Calu3 (cell line): ENCODE data around the gene NYAP2. TPM values are rescaled to one million over a fixed set of nuclear protein-coding genes. Genes with fewer than 3 reads are reported as not detected.

ENCODE experiments used
- BruUV-seq: library from RNA; stranded (reverse); fragments of 400-500 nt; replicated peaks from 2 replicates; lab custom pipeline; 2021; lab: Mats Ljungman, UMichigan
- CTCF ChIA-PET: fragments of 300-600 bp; sonication (Branson Sonifier 250); formaldehyde crosslinking; loops from one replicate; lab custom pipeline; 2022; ENCODE audit warnings: antibody characterized with exemption; lab: Charles Lee
- DNase-seq: peaks from one replicate; pipeline ENCODE4 v3.0.0; 2022
- H3K27ac Mint-ChIP-seq: one replicate; pipeline ENCODE4 v1.8.0; 2022; ENCODE audit warnings: mixed read lengths; ENCODE audit not compliant: unreplicated experiment
- H3K27me3 Mint-ChIP-seq: one replicate; pipeline ENCODE4 v1.8.0; 2022; ENCODE audit warnings: mixed read lengths; ENCODE audit not compliant: unreplicated experiment
- H3K36me3 Mint-ChIP-seq: one replicate; pipeline ENCODE4 v1.8.0; 2022; ENCODE audit warnings: mild to moderate bottlenecking, moderate library complexity, mixed read lengths; ENCODE audit not compliant: insufficient read depth, unreplicated experiment
- H3K4me1 Mint-ChIP-seq: one replicate; pipeline ENCODE4 v1.8.0; 2022; ENCODE audit warnings: mild to moderate bottlenecking, low read depth, mixed read lengths; ENCODE audit not compliant: unreplicated experiment
- H3K4me3 Mint-ChIP-seq: one replicate; pipeline ENCODE4 v1.8.0; 2022; ENCODE audit warnings: mild to moderate bottlenecking, low read depth, moderate library complexity, mixed read lengths; ENCODE audit not compliant: unreplicated experiment
- H3K9me3 Mint-ChIP-seq: one replicate; pipeline ENCODE4 v1.8.0; 2022; ENCODE audit warnings: low read depth, mixed read lengths; ENCODE audit not compliant: unreplicated experiment
- intact Hi-C: fragments of 100-400 bp; cut with micrococcal nuclease; formaldehyde crosslinking; loops from one replicate; pipeline ENCODE4 v1.10.0; 2022; ENCODE audit not compliant: unreplicated experiment
- total RNA-seq: library from RNA; stranded (reverse); gene quantifications from 2 replicates; pipeline ENCODE4 v1.2.3, GENCODE V29; 2022
- TF ChIP-seq, protein P1 (sequence below): fragments of 200-600 bp; IDR thresholded peaks from one replicate; pipeline ENCODE4 v1.8.0; 2022; ENCODE audit warnings: antibody characterized with exemption; ENCODE audit not compliant: unreplicated experiment

The NYAP2 gene
- total RNA-seq, 1 experiment from 2014 or later = 0.07 TPM

DNA sequence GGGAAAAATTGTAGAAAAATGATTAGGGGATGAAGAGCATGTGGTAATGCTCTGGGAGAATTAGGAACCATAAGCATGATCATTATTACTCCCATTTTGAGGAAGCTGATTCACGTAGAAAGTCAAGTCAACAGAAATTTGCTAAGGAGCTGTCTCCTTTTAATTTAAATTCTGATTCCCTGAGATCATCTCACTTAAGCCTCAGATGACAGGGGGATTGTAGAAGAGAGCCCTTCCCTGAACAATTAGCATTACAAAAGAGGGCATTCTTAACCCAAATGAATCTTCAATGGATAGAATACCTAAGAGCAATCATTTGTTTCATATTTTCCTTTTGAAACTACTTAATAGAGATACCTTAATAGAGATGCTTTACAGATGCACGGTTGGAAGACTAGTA, 267.9 kb downstream of the NYAP2 start:
- H3K4me3 Mint-ChIP-seq = no peak overlapping the region
- intact Hi-C loops = no loop called here
- DNase-seq = no peak
- no TSS peak for BruUV-seq
- TF ChIP-seq, protein P1, sequence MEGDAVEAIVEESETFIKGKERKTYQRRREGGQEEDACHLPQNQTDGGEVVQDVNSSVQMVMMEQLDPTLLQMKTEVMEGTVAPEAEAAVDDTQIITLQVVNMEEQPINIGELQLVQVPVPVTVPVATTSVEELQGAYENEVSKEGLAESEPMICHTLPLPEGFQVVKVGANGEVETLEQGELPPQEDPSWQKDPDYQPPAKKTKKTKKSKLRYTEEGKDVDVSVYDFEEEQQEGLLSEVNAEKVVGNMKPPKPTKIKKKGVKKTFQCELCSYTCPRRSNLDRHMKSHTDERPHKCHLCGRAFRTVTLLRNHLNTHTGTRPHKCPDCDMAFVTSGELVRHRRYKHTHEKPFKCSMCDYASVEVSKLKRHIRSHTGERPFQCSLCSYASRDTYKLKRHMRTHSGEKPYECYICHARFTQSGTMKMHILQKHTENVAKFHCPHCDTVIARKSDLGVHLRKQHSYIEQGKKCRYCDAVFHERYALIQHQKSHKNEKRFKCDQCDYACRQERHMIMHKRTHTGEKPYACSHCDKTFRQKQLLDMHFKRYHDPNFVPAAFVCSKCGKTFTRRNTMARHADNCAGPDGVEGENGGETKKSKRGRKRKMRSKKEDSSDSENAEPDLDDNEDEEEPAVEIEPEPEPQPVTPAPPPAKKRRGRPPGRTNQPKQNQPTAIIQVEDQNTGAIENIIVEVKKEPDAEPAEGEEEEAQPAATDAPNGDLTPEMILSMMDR = no peak
- no peaks in the 10 kb centered on the region for H3K36me3 Mint-ChIP-seq
- no peaks in the 10 kb centered on the region for H3K4me1 Mint-ChIP-seq
- no peaks in the 10 kb centered on the region for H3K9me3 Mint-ChIP-seq
- H3K27ac Mint-ChIP-seq = no peak overlapping the region
- no peaks in the 10 kb centered on the region for H3K27me3 Mint-ChIP-seq
- CTCF ChIA-PET = interaction anchor here (1.0 kb wide), 1 partner anchor 1318 kb away, joined by 3 read pairs; no protein-coding TSS in a partner anchor

DNA sequence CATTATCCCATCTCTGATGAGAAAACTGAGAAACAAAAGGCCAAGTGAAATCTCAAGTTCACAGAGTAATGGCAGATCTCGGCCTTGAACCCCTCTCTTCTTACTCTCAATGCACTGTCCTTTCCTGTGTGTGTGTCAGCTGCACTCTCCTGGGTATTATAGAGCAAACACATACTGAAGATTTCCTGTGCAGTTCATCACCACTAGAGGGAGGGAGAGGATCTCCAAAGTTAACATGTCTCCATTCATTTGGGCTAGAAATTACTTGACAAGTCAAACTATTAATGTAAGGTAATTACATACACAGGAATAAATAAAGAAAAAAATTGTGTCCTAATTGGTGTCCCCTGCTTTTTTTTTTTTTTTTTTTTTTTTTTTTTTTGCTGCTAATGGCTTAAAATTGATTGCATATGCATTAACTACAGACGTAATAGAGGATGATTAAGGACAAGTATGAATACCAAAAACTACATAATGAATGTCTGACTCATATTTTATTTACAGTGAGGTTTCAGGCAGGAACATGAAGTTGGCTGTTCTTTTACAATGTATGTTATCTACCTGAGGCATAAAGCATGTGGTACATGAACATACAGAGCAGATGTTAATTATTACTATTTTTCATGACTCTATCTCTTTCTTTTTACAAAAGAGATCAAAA, 269.2 kb downstream of the NYAP2 start:
- CTCF ChIA-PET = interaction anchor here (0.7 to 1.7 kb wide), 3 partner anchors 428 to 1317 kb away, joined by 5 to 14 read pairs (median 7); no protein-coding TSS in a partner anchor
- intact Hi-C loops = loop anchor here (2.0 kb wide), 1 partner anchor 446 kb away; no protein-coding TSS in a partner anchor
- Mint-ChIP-seq H3K36me3 (no peaks in the 10 kb centered on the region), H3K4me1 (no peaks in the 10 kb centered on the region), H3K9me3 (no peaks in the 10 kb centered on the region), H3K27ac (no peak overlapping the region), H3K4me3 (no peak overlapping the region), H3K27me3 (no peaks in the 10 kb centered on the region)
- TF ChIP-seq, protein P1 = peak; percentile 65
- DNase-seq = peak; percentile 45
- BruUV-seq = no TSS peak

DNA sequence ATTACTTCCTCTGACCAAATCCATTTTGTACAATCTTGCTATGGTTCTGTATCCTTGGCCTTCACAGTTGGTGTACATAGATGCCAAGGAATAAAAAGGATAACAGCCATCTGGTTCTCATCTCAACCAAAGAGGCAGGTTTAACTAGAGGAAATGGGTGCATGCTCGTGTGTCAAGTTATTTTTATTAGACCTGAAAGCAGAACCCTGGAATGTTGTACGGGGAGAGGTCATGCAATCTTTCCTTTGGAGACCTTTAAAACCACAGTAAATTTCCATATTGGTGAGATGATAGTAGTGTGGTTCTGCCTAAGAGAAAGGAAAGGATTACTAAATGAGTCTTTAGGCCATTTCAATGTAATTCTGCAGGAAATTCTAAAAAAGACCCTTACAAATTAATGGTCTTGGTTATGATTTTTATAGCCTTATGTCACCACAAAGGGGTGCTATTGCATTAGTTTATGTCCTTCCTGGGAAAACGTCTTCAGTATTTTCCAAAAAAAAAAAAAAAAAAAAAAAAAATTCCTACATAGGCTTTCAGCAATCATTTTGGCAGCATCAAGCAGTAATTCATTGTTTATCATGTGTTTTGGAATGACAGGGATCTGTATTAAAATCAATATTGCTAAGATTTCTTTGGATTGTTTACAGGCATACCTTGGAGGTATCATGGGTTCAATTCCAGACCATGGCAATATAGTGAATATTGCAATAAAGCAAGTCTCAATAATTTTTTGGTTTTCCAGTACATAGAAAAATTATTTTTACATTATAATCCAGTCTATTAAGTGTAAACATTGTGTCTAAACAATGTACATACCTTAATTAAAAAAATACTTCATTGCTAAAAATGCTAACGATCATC, 270.8 kb downstream of the NYAP2 start:
- no peak overlapping the region for H3K27ac Mint-ChIP-seq
- intact Hi-C loops = loop anchor here (1.0 to 5.0 kb wide), 3 partner anchors 217 to 1315 kb away; no protein-coding TSS in a partner anchor
- CTCF ChIA-PET = interaction anchor here (1.5 kb wide), 1 partner anchor 1132 kb away, joined by 5 read pairs; no protein-coding TSS in a partner anchor
- H3K4me3 Mint-ChIP-seq = no peak overlapping the region
- H3K4me1 Mint-ChIP-seq = no peaks in the 10 kb centered on the region
- H3K9me3 Mint-ChIP-seq = no peaks in the 10 kb centered on the region
- DNase-seq = peak; percentile 9
- H3K27me3 Mint-ChIP-seq = no peaks in the 10 kb centered on the region
- H3K36me3 Mint-ChIP-seq = no peaks in the 10 kb centered on the region
- no TSS peak for BruUV-seq
- TF ChIP-seq, protein P1 = no peak

DNA sequence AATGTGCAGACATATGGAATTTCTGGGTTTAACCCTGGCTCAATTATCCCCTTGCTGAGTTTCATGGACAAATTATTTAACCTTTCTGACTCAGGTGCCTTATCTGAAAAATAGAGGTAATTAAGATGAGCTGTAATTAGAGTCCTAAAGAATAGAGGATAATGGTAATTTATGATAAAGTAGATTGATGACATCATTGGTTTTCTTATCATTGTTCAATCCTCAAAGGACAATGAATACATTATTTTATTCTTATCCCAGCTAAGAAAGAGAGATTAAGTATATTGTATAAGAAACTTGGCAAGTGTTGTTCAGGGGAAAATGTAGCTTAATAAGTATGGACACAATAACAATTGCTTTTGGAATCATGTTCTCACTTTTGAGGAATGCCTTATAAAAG, 279.3 kb downstream of the NYAP2 start:
- Mint-ChIP-seq H3K36me3 (no peaks in the 10 kb centered on the region), H3K4me3 (no peak overlapping the region), H3K4me1 (no peaks in the 10 kb centered on the region), H3K27me3 (no peaks in the 10 kb centered on the region), H3K27ac (no peak overlapping the region), H3K9me3 (peaks cover 3% of the 10 kb centered on the region)
- intact Hi-C loops = no loop called here
- TF ChIP-seq, protein P1 = no peak
- no TSS peak for BruUV-seq
- CTCF ChIA-PET = interaction anchor here (0.6 kb wide), 1 partner anchor 14 kb away, joined by 3 read pairs; no protein-coding TSS in a partner anchor
- no peak for DNase-seq
